Measurements from ENCODE around the gene CREB1.

DNA sequence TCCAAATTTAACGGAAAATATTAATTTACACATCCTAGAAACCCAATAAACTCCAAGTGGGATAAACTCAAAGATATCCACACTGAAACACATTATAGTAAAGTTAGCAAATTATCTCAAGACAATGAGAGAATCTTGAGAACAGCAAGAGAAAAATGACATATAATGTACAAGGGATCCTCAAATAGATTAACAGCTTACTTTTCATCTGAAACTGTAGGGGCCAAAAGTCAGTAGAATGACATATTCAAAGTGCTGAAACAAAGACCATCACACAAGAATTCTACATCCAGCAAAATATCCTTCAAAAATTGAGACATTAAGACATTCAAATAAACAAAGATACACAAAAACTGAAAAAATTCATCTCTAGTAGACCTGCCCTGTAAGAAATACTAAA is 114.1 kb downstream of the CREB1 start:
- TF ChIP-seq, protein P1, sequence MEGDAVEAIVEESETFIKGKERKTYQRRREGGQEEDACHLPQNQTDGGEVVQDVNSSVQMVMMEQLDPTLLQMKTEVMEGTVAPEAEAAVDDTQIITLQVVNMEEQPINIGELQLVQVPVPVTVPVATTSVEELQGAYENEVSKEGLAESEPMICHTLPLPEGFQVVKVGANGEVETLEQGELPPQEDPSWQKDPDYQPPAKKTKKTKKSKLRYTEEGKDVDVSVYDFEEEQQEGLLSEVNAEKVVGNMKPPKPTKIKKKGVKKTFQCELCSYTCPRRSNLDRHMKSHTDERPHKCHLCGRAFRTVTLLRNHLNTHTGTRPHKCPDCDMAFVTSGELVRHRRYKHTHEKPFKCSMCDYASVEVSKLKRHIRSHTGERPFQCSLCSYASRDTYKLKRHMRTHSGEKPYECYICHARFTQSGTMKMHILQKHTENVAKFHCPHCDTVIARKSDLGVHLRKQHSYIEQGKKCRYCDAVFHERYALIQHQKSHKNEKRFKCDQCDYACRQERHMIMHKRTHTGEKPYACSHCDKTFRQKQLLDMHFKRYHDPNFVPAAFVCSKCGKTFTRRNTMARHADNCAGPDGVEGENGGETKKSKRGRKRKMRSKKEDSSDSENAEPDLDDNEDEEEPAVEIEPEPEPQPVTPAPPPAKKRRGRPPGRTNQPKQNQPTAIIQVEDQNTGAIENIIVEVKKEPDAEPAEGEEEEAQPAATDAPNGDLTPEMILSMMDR (IDR thresholded peaks at IDR 0.05) = no peak
- TF ChIP-seq EZH2 (IDR thresholded peaks at IDR 0.05) (no peak), EZH2phosphoT487 (IDR thresholded peaks at IDR 0.05) (no peak)

Data from neural progenitor cell (in vitro differentiated cells).